HG02798 (cell line): Measurements from ENCODE around the gene WBP4.
"Not testable (repeated sequence)": the region's sequence is repeated elsewhere in the genome, so short reads cannot be mapped to it uniquely, and the experiment has no call there.

Experiments
- ATAC-seq: cut with Tn5 transposase; IDR thresholded peaks from one replicate; pipeline ENCODE4 v1.9.1; 2021; ENCODE audit warnings: mild to moderate bottlenecking; ENCODE audit not compliant: unreplicated experiment, poor library complexity

The WBP4 gene

GRCh38 chr13:41075034-41075433, 13.7 kb downstream of the WBP4 start:
- ATAC-seq = no peak

GRCh38 chr13:41075485-41075884, 14.2 kb downstream of the WBP4 start:
- ATAC-seq = no peak

GRCh38 chr13:41077475-41077874, 16.2 kb downstream of the WBP4 start:
- ATAC-seq = no peak

- ATAC-seq = no peak
Measured at GRCh38 chr13:41079725-41080124, 18.4 kb downstream of the WBP4 start.

- ATAC-seq = no peak
Measured at GRCh38 chr13:41085961-41086585, 24.8 kb downstream of the WBP4 start.

GRCh38 chr13:41095681-41096080, 34.4 kb downstream of the WBP4 start:
- ATAC-seq = not testable (repeated sequence)

- ATAC-seq = no peak
Measured at GRCh38 chr13:41098761-41099160, 37.5 kb downstream of the WBP4 start.

- ATAC-seq = no peak
Measured at GRCh38 chr13:41099986-41100385, 38.7 kb downstream of the WBP4 start.

GRCh38 chr13:41107104-41107571, 45.8 kb downstream of the WBP4 start:
- ATAC-seq = no peak

GRCh38 chr13:41107584-41108014, 46.3 kb downstream of the WBP4 start:
- ATAC-seq = no peak

GRCh38 chr13:41111454-41111853, 50.1 kb downstream of the WBP4 start:
- no peak for ATAC-seq

GRCh38 chr13:41117869-41118268, 56.6 kb downstream of the WBP4 start:
- ATAC-seq = no peak

- no peak for ATAC-seq
Measured at GRCh38 chr13:41122838-41123237, 61.5 kb downstream of the WBP4 start.

GRCh38 chr13:41127701-41128100, 66.4 kb downstream of the WBP4 start:
- no peak for ATAC-seq

- ATAC-seq = no peak
Measured at GRCh38 chr13:41130356-41130755, 69.0 kb downstream of the WBP4 start.

- ATAC-seq = not testable (repeated sequence)
Measured at GRCh38 chr13:41131189-41131588, 69.9 kb downstream of the WBP4 start.

GRCh38 chr13:41131660-41132511, 70.6 kb downstream of the WBP4 start:
- peak; percentile 11 for ATAC-seq

GRCh38 chr13:41132512-41133152, 71.3 kb downstream of the WBP4 start, which contains the start of gene KBTBD6:
Gene KBTBD6, minus strand, starts transcription at chr13:41132802. Its CDS starts 291 bp downstream, at chr13:41132511.
- peak; percentile 98 for ATAC-seq
